HL-60 (cell line): ENCODE measurements around the gene C11orf54.
"Not testable (repeated sequence)": the region's sequence is repeated elsewhere in the genome, so short reads cannot be mapped to it uniquely, and the experiment has no call there.

ENCODE experiments used
- DNase-seq, 2 experiments: peaks; one replicate each; pipeline ENCODE4 v3.0.0-alpha.2; 2010 to 2020; ENCODE audit warnings: low read depth in 1 of 2, low spot score in 1 of 2
- H3K27ac ChIP-seq: fragments of 250-450 bp; sonication (Bioruptor Pico); replicated peaks from 2 replicates; pipeline ENCODE4 v1.5.1; 2020; ENCODE audit warnings: mild to moderate bottlenecking, moderate library complexity
- H3K27me3 ChIP-seq: fragments of 250-450 bp; sonication (Bioruptor Pico); 2 replicates; pipeline ENCODE4 v1.5.1; 2021; ENCODE audit warnings: mild to moderate bottlenecking, moderate library complexity; ENCODE audit not compliant: insufficient read depth, poor library complexity, severe bottlenecking
- H3K4me3 ChIP-seq: replicated peaks from 2 replicates; pipeline ENCODE4 v1.5.1; 2011; ENCODE audit warnings: mild to moderate bottlenecking, control low read depth, low read length; ENCODE audit not compliant: insufficient read depth
- CTCF ChIP-seq: IDR thresholded peaks from one replicate; pipeline ENCODE4 v1.5.1; 2011; ENCODE audit warnings: low read length, control low read depth, inconsistent platforms; ENCODE audit not compliant: insufficient read depth
- GABPA ChIP-seq: IDR thresholded peaks from 2 replicates; pipeline ENCODE4 v1.6.1; 2012; ENCODE audit warnings: low read depth
- POLR2AphosphoS5 ChIP-seq: IDR thresholded peaks from 2 replicates; pipeline ENCODE4 v1.6.1; 2012; ENCODE audit warnings: low read depth
- REST ChIP-seq: IDR thresholded peaks from 2 replicates; pipeline ENCODE4 v1.6.1; 2012; ENCODE audit warnings: low read depth; ENCODE audit not compliant: insufficient replicate concordance
- SPI1 ChIP-seq: IDR thresholded peaks from 2 replicates; pipeline ENCODE4 v1.6.1; 2012; ENCODE audit warnings: low read depth, mild to moderate bottlenecking, borderline replicate concordance

C11orf54 gene

GRCh38 chr11:93741882-93742226, 382 bp downstream of the C11orf54 start:
- TF ChIP-seq CTCF (no peak), SPI1 (no peak), POLR2AphosphoS5 (no peak), GABPA (no peak), REST (no peak)
- Histone ChIP-seq H3K27me3 (no peaks in the 10 kb centered on the region), H3K27ac (peak overlapping the region; percentile 98), H3K4me3 (peak overlapping the region; percentile 90)
- DNase-seq = peak in 1 of 2 experiments; percentile 51

- no peak overlapping the region for H3K4me3 ChIP-seq
- DNase-seq = no peak
- no peaks in the 10 kb centered on the region for H3K27me3 ChIP-seq
- no peak overlapping the region for H3K27ac ChIP-seq
- TF ChIP-seq CTCF = no peak
Observed at GRCh38 chr11:93743291-93743690, 1.8 kb downstream of the C11orf54 start.

GRCh38 chr11:93744669-93745004, 3.2 kb downstream of the C11orf54 start:
- H3K27me3 ChIP-seq = no peaks in the 10 kb centered on the region
- no peak overlapping the region for H3K4me3 ChIP-seq
- no peak for TF ChIP-seq POLR2AphosphoS5
- no peak for TF ChIP-seq REST
- no peak for TF ChIP-seq SPI1
- no peak for TF ChIP-seq GABPA
- TF ChIP-seq CTCF = no peak
- no peak overlapping the region for H3K27ac ChIP-seq
- no peak for DNase-seq

- not testable (repeated sequence) for DNase-seq, H3K4me3 ChIP-seq, H3K27me3 ChIP-seq, H3K27ac ChIP-seq
- TF ChIP-seq SPI1 = 0 out of 2 replicates have a peak, but pooled peaks have one; percentile 17
Observed at GRCh38 chr11:93745005-93745755, 3.7 kb downstream of the C11orf54 start.
